ENCODE data around the gene RSF1. TPM values are rescaled to one million over a fixed set of nuclear protein-coding genes. Genes with fewer than 3 reads are reported as not detected.

Gene RSF1
- total and polyA plus RNA-seq, 8 donors = 4.9 to 230 (median 74.4) TPM

DNA sequence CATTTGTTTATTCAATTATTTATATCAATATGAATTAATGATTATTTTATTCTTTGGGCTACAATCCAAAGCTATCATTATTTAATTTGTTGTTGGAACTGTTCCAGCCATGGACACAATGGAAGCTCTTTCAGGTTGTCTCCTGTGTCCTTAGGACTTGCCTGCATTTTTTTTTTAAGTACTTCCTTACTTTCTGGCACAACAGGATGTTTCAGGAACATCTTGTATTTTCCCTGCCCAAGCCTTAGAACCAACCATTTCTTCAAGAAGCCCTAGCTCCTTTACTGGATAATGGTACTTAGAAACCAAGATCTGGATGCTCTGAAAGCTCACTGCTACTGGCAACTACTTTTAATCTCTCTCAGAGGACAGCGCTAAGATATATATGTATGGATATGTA, 125.1 kb downstream of the RSF1 start:
- H3K27me3 ChIP-seq = no peaks in the 10 kb centered on the region
- TF ChIP-seq EP300 (IDR thresholded peaks at IDR 0.05) (no peak), POLR2A (IDR thresholded peaks at IDR 0.05) (no peak), POLR2AphosphoS5 (IDR thresholded peaks at IDR 0.05) (no peak)
- TF ChIP-seq, protein P1, sequence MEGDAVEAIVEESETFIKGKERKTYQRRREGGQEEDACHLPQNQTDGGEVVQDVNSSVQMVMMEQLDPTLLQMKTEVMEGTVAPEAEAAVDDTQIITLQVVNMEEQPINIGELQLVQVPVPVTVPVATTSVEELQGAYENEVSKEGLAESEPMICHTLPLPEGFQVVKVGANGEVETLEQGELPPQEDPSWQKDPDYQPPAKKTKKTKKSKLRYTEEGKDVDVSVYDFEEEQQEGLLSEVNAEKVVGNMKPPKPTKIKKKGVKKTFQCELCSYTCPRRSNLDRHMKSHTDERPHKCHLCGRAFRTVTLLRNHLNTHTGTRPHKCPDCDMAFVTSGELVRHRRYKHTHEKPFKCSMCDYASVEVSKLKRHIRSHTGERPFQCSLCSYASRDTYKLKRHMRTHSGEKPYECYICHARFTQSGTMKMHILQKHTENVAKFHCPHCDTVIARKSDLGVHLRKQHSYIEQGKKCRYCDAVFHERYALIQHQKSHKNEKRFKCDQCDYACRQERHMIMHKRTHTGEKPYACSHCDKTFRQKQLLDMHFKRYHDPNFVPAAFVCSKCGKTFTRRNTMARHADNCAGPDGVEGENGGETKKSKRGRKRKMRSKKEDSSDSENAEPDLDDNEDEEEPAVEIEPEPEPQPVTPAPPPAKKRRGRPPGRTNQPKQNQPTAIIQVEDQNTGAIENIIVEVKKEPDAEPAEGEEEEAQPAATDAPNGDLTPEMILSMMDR (IDR thresholded peaks at IDR 0.05) = no peak
- no peak overlapping the region for H3K4me3 ChIP-seq
- intact Hi-C loops (cut with DNase I; ENCODE audit: low total_unique reads) = no loop called here
- 97 to 100% (median 100%) methylated on average over 1 of the region's 1 CpG for WGBS, 5 donors
- no peak overlapping the region for H3K27ac ChIP-seq
- H3K9me3 ChIP-seq = no peaks in the 10 kb centered on the region
- DNase-seq = no peak
- peaks cover 4 to 79% (median 72%) of the 10 kb centered on the region in 4 donors for H3K36me3 ChIP-seq
- H3K4me1 ChIP-seq = no peaks in the 10 kb centered on the region

DNA sequence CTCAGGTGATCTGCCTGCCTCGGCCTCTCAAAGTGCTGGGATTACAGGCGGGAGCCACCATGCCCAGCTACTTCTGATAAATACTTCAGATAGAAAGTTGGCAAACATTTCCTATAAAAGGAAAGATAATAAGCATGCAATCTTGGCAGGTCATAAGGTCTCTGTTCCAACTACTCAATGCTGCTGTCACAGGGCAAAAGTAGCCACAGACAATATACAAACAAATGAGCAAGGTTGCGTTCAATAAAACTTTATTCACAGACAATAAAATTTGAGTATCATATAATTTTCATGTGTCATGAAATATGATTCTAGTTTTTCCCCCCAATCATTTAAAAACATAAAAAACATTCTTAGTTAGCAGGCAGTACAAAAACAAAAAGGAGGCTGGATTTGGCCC, 129.9 kb downstream of the RSF1 start:
- H3K9me3 ChIP-seq = no peaks in the 10 kb centered on the region
- TF ChIP-seq EP300 (IDR thresholded peaks at IDR 0.05) = no peak
- TF ChIP-seq, protein P1 (IDR thresholded peaks at IDR 0.05) = no peak
- no peak for TF ChIP-seq POLR2AphosphoS5 (IDR thresholded peaks at IDR 0.05)
- TF ChIP-seq POLR2A (IDR thresholded peaks at IDR 0.05) = no peak
- no peaks in the 10 kb centered on the region for H3K4me1 ChIP-seq
- H3K27me3 ChIP-seq = no peaks in the 10 kb centered on the region
- no peak for DNase-seq
- H3K36me3 ChIP-seq = peaks cover 3 to 87% (median 84%) of the 10 kb centered on the region in 4 donors
- no peak overlapping the region for H3K4me3 ChIP-seq
- intact Hi-C loops (cut with DNase I; ENCODE audit: low total_unique reads) = no loop called here
- 68 to 96% (median 73%) methylated on average over 3 of the region's 3 CpGs for WGBS, 5 donors
- H3K27ac ChIP-seq = no peak overlapping the region

DNA sequence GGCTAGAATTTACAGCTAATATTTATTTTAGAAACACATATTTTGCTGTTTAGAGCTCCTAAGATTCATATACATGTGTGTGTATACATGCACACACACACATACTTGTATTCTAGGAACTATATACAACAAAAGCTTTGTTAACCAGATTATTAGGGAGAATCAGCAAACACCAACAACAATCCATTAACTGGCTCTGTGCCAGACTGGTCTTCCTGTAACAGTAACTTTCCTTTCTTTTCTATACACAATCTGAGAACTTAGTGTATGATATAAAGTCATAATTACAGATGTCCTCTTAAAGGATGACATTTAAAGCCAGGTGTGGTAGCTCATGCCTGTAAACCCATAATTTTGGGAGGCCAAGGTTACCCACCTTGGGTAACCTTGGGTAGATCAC, 133.4 kb downstream of the RSF1 start:
- H3K4me3 ChIP-seq = no peak overlapping the region
- H3K36me3 ChIP-seq = peaks cover 15 to 96% (median 89%) of the 10 kb centered on the region in 4 donors
- intact Hi-C loops (cut with DNase I; ENCODE audit: low total_unique reads) = no loop called here

DNA sequence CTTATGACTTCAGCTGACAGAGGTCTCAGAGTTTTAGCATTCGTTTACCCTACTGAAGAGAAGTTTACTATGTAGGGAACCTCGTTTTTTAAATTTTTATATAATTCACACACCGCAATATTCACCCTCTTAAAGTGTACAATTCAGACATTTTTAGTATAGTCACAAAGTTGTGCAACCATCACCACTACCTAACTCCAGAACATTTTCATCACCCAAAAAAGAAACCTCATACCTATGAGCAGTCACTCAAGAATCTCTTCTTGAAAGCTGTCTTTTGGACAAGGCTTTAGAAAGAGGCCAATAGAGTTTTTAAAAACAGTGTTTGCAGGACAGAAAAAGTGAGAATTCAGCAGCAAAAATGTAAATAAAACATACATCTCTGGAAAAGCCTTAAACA, 143.4 kb downstream of the RSF1 start:
- no peak overlapping the region for H3K4me3 ChIP-seq
- intact Hi-C loops (cut with DNase I; ENCODE audit: low total_unique reads) = no loop called here
- H3K9me3 ChIP-seq = no peaks in the 10 kb centered on the region
- 90 to 96% (median 93%) methylated on average over 3 of the region's 3 CpGs for WGBS, 5 donors
- no peak overlapping the region for H3K27ac ChIP-seq
- no peaks in the 10 kb centered on the region for H3K27me3 ChIP-seq
- no peak for DNase-seq
- TF ChIP-seq, protein P1 (IDR thresholded peaks at IDR 0.05) = no peak
- no peak for TF ChIP-seq POLR2AphosphoS5 (IDR thresholded peaks at IDR 0.05)
- no peak for TF ChIP-seq POLR2A (IDR thresholded peaks at IDR 0.05)
- no peak for TF ChIP-seq EP300 (IDR thresholded peaks at IDR 0.05)
- peaks cover 31 to 99% (median 99%) of the 10 kb centered on the region in 4 donors for H3K36me3 ChIP-seq
- H3K4me1 ChIP-seq = no peaks in the 10 kb centered on the region

More for the DNA sequence above, 133.4 kb downstream of the RSF1 start:
- Histone ChIP-seq H3K27me3 (no peaks in the 10 kb centered on the region), H3K9me3 (no peaks in the 10 kb centered on the region), H3K4me1 (no peaks in the 10 kb centered on the region), H3K27ac (no peak overlapping the region)
- no peak for TF ChIP-seq POLR2AphosphoS5 (IDR thresholded peaks at IDR 0.05)
- TF ChIP-seq EP300 (IDR thresholded peaks at IDR 0.05) = no peak
- no peak for TF ChIP-seq POLR2A (IDR thresholded peaks at IDR 0.05)
- TF ChIP-seq, protein P1 (IDR thresholded peaks at IDR 0.05) = no peak
- DNase-seq = no peak

Data from stomach (tissue), 9 donors.